ENCODE measurements around the gene CD5L. TPM values are rescaled to one million over a fixed set of nuclear protein-coding genes. Genes with fewer than 3 reads are reported as not detected.

CD5L gene
- total RNA-seq, 2 experiments from 2014 or later: not detected

GRCh38 chr1:157838966-157839365 is 2.6 kb downstream of the CD5L start:
- Mint-ChIP-seq H3K27ac (no peak overlapping the region), H3K27me3 (peaks cover 6% of the 10 kb centered on the region), H3K4me1 (ENCODE audit: low read depth) (no peaks in the 10 kb centered on the region), H3K4me3 (no peak overlapping the region), H3K36me3 (no peaks in the 10 kb centered on the region), H3K9me3 (no peaks in the 10 kb centered on the region)
- DNase-seq: no peak
- POLR2A ChIA-PET: no interaction called here
- intact Hi-C loops (cut with micrococcal nuclease): no loop called here
- CTCF ChIA-PET: no interaction called here

GRCh38 chr1:157834430-157834829 is 7.2 kb downstream of the CD5L start:
- DNase-seq: no peak
- Mint-ChIP-seq H3K9me3 (no peaks in the 10 kb centered on the region), H3K27me3 (peaks cover 9% of the 10 kb centered on the region), H3K27ac (no peak overlapping the region), H3K36me3 (no peaks in the 10 kb centered on the region), H3K4me3 (no peak overlapping the region), H3K4me1 (ENCODE audit: low read depth) (no peaks in the 10 kb centered on the region)
- intact Hi-C loops (cut with micrococcal nuclease): no loop called here
- ChIA-PET POLR2A (no interaction called here), CTCF (no interaction called here)

DNA sequence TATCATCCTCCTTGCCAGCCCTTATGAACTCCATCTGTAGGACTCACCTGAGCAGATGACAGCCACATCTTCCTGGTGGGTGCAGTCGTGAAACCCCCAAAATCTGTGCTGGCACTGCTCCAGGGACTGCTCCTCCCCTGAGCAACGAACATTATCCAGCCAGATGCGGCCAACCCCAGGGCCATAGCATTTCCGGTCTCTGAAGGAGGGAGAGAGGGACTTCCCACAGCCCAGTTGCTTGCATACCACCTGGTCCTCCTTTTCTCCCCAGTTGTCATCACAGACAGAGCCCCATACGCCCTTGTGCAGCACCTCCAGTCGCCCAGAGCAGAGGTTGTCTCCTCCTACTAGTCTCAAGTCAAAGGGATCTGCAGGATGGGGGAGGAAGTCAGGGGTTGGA is 8.5 kb downstream of the CD5L start:
- intact Hi-C loops (cut with micrococcal nuclease): no loop called here
- peaks cover 12% of the 10 kb centered on the region for H3K27me3 Mint-ChIP-seq
- DNase-seq: no peak
- ChIA-PET CTCF (no interaction called here), POLR2A (no interaction called here)
- H3K36me3 Mint-ChIP-seq: no peaks in the 10 kb centered on the region
- no peaks in the 10 kb centered on the region for H3K9me3 Mint-ChIP-seq
- H3K4me1 Mint-ChIP-seq (ENCODE audit: low read depth): no peaks in the 10 kb centered on the region
- no peak overlapping the region for H3K4me3 Mint-ChIP-seq
- H3K27ac Mint-ChIP-seq: no peak overlapping the region

- Mint-ChIP-seq H3K4me1 (ENCODE audit: low read depth) (no peaks in the 10 kb centered on the region), H3K27me3 (peaks cover 12% of the 10 kb centered on the region), H3K4me3 (no peak overlapping the region), H3K9me3 (no peaks in the 10 kb centered on the region), H3K36me3 (no peaks in the 10 kb centered on the region), H3K27ac (no peak overlapping the region)
- DNase-seq: no peak
- intact Hi-C loops (cut with micrococcal nuclease): no loop called here
- ChIA-PET CTCF (no interaction called here), POLR2A (no interaction called here)
Observed at GRCh38 chr1:157831968-157832626, 9.5 kb downstream of the CD5L start.

DNA sequence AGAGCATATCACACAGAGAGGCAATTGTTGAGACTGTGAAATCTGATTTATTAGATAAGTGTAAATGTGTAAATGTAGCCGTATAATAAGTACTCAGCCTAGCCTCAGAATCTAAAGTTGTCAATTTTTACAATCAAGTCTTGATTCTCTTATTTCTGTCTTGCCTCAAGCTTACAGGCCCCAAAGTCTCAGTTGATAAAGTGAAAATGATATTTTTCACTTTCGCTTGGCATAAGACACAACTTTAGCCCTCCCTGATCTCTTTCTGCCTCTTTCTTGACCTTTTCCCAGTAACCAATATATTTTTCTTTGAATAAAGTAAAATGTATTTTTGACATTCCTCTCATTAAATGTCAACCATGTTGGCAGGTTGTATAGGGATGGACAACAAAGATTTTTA is 10.7 kb downstream of the CD5L start:
- POLR2A ChIA-PET: no interaction called here
- Mint-ChIP-seq H3K4me1 (ENCODE audit: low read depth) (no peaks in the 10 kb centered on the region), H3K4me3 (no peak overlapping the region), H3K36me3 (no peaks in the 10 kb centered on the region), H3K9me3 (no peaks in the 10 kb centered on the region), H3K27ac (no peak overlapping the region), H3K27me3 (peaks cover 10% of the 10 kb centered on the region)
- no peak for DNase-seq
- CTCF ChIA-PET: no interaction called here
- intact Hi-C loops (cut with micrococcal nuclease): no loop called here

GRCh38 chr1:157829711-157830110 is 11.9 kb downstream of the CD5L start:
- no peaks in the 10 kb centered on the region for H3K9me3 Mint-ChIP-seq
- H3K27ac Mint-ChIP-seq: no peak overlapping the region
- no peaks in the 10 kb centered on the region for H3K36me3 Mint-ChIP-seq
- H3K4me3 Mint-ChIP-seq: no peak overlapping the region
- no peaks in the 10 kb centered on the region for H3K4me1 Mint-ChIP-seq (ENCODE audit: low read depth)
- DNase-seq: no peak
- peaks cover 12% of the 10 kb centered on the region for H3K27me3 Mint-ChIP-seq
- POLR2A ChIA-PET: no interaction called here
- intact Hi-C loops (cut with micrococcal nuclease): no loop called here
- CTCF ChIA-PET: no interaction called here

- Mint-ChIP-seq H3K9me3 (no peaks in the 10 kb centered on the region), H3K36me3 (no peaks in the 10 kb centered on the region), H3K4me1 (ENCODE audit: low read depth) (no peaks in the 10 kb centered on the region), H3K27ac (no peak overlapping the region), H3K4me3 (no peak overlapping the region), H3K27me3 (peaks cover 14% of the 10 kb centered on the region)
- POLR2A ChIA-PET: no interaction called here
- DNase-seq: no peak
- CTCF ChIA-PET: no interaction called here
- intact Hi-C loops (cut with micrococcal nuclease): no loop called here
Observed at GRCh38 chr1:157829210-157829609, 12.4 kb downstream of the CD5L start.

- DNase-seq: no peak
Observed at GRCh38 chr1:157820299-157820698, 21.3 kb downstream of the CD5L start.

GRCh38 chr1:157819896-157820295 is 21.7 kb downstream of the CD5L start, which contains the start of gene FCRL1:
TSS of gene FCRL1 (minus strand) at chr1:157820120. CDS start at chr1:157820037, 83 bp downstream.
- intact Hi-C loops (cut with micrococcal nuclease): no loop called here
- H3K27me3 Mint-ChIP-seq: peaks cover 7% of the 10 kb centered on the region
- ChIA-PET POLR2A (no interaction called here), CTCF (no interaction called here)
- H3K4me1 Mint-ChIP-seq (ENCODE audit: low read depth): no peaks in the 10 kb centered on the region
- H3K27ac Mint-ChIP-seq: no peak within 1 kb of the TSS
- no peaks in the 10 kb centered on the region for H3K36me3 Mint-ChIP-seq
- DNase-seq: no peak
- H3K9me3 Mint-ChIP-seq: no peaks in the 10 kb centered on the region
- no peak within 1 kb of the TSS for H3K4me3 Mint-ChIP-seq

More at GRCh38 chr1:157820299-157820698, 21.3 kb downstream of the CD5L start:
- Mint-ChIP-seq H3K27ac (no peak overlapping the region), H3K27me3 (peaks cover 7% of the 10 kb centered on the region), H3K36me3 (no peaks in the 10 kb centered on the region), H3K9me3 (no peaks in the 10 kb centered on the region), H3K4me1 (ENCODE audit: low read depth) (no peaks in the 10 kb centered on the region), H3K4me3 (no peak overlapping the region)
- CTCF ChIA-PET: no interaction called here
- POLR2A ChIA-PET: no interaction called here
- intact Hi-C loops (cut with micrococcal nuclease): no loop called here

DNA sequence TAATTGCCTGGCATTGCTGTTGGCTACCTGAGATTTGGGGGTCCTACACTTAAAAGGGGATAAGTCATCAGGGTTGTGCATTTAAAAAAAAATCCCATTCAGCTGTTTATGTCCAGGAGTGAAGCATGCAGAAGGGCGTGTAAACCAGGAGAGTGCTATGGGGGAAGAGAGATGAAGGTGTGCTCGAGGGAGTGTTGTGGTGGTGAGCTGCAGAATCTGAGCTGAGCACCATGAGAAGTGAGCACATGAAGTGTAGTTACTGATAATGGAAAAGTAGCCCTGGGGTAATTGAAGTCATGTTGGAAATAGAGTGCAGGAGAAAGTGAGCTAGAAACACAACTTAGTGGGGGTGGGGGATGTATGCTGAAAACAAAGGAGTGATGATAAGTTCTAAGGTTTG is 22.4 kb downstream of the CD5L start:
- Mint-ChIP-seq H3K36me3 (no peaks in the 10 kb centered on the region), H3K9me3 (peaks cover 2% of the 10 kb centered on the region), H3K4me3 (no peak overlapping the region), H3K27ac (no peak overlapping the region), H3K4me1 (ENCODE audit: low read depth) (no peaks in the 10 kb centered on the region), H3K27me3 (peaks cover 5% of the 10 kb centered on the region)
- ChIA-PET CTCF (no interaction called here), POLR2A (no interaction called here)
- DNase-seq: no peak
- intact Hi-C loops (cut with micrococcal nuclease): no loop called here

- ChIA-PET CTCF (interaction anchor here (1.4 kb wide), 1 partner anchor 233 kb away, joined by 4 read pairs; no protein-coding TSS in a partner anchor), POLR2A (no interaction called here)
- no peak overlapping the region for H3K4me3 Mint-ChIP-seq
Observed at GRCh38 chr1:157813269-157813668, 28.3 kb downstream of the CD5L start.

DNA sequence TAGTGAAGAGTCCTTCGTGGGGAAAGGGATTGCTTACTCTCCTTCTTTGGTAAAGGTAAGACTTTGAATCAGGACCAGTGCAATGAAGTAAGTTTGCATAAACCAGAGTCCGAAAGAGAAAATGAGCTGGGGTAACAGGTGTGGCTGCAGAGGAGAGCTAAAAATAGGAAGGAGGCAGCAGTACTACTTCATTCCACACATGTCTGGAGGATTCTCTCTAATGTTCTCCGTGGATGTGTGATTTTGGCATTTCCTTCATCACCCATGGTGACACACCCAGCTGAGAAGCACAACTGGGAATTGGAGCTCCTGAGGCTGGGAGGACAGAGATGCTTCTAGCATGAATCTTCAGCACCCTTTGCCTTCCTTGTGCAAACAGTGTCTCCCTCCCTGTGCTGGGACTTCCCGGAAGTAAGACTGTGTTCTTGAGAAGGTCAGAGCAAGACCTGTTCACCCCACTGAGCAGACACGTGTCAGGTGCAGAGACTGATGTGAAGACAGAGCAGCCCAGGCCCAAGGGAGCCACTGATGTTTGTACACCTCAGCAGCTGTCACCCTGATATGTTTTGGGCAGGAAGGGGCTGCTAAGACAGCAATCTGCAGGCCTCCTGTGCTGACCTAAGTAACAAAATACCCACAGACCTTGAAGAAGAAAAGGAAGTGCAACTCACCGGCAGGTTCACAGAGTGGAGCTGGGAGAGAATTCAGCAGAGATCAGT is 35.0 kb downstream of the CD5L start:
- Mint-ChIP-seq H3K27me3 (peaks cover 12% of the 10 kb centered on the region), H3K9me3 (no peaks in the 10 kb centered on the region), H3K4me3 (no peak overlapping the region), H3K4me1 (ENCODE audit: low read depth) (no peaks in the 10 kb centered on the region), H3K36me3 (peaks cover 1% of the 10 kb centered on the region), H3K27ac (no peak overlapping the region)
- intact Hi-C loops (cut with micrococcal nuclease): no loop called here
- no peak for DNase-seq
- CTCF ChIA-PET: no interaction called here
- POLR2A ChIA-PET: no interaction called here

More at GRCh38 chr1:157813269-157813668, 28.3 kb downstream of the CD5L start:
- intact Hi-C loops (cut with micrococcal nuclease): no loop called here
- Mint-ChIP-seq H3K9me3 (peaks cover 20% of the 10 kb centered on the region), H3K27ac (no peak overlapping the region), H3K36me3 (peaks cover 9% of the 10 kb centered on the region), H3K27me3 (peaks cover 11% of the 10 kb centered on the region), H3K4me1 (ENCODE audit: low read depth) (no peaks in the 10 kb centered on the region)
- no peak for DNase-seq

- no peaks in the 10 kb centered on the region for H3K36me3 Mint-ChIP-seq
- H3K27ac Mint-ChIP-seq: no peak overlapping the region
- intact Hi-C loops (cut with micrococcal nuclease): no loop called here
- no peaks in the 10 kb centered on the region for H3K9me3 Mint-ChIP-seq
- POLR2A ChIA-PET: no interaction called here
- H3K4me1 Mint-ChIP-seq (ENCODE audit: low read depth): no peaks in the 10 kb centered on the region
- peaks cover 10% of the 10 kb centered on the region for H3K27me3 Mint-ChIP-seq
- CTCF ChIA-PET: interaction anchor here (0.5 kb wide), 1 partner anchor 220 kb away, joined by 3 read pairs; no protein-coding TSS in a partner anchor
- no peak overlapping the region for H3K4me3 Mint-ChIP-seq
- no peak for DNase-seq
Observed at GRCh38 chr1:157803851-157804250, 37.8 kb downstream of the CD5L start.
